Tibial nerve (tissue), 4 donors: ENCODE measurements around the gene PKD2.

ENCODE experiments used
- CTCF ChIP-seq, 5 experiments: fragments of 200-600 bp in 3 of 5; fragments of 450-650 bp in 2 of 5; sonication (generic) in 3 of 5; IDR thresholded peaks; one replicate each; pipeline ENCODE4 v1.5.1; 2016 to 2019; ENCODE audit warnings: antibody characterized with exemption in 5 of 5, mild to moderate bottlenecking in 3 of 5, moderate library complexity in 2 of 5
- EP300 ChIP-seq, 2 donors: sonication (generic); formaldehyde crosslinking; IDR thresholded peaks; one replicate each; pipeline ENCODE4 v1.6.1; 2017; ENCODE audit warnings: antibody characterized with exemption in 2 of 2, mild to moderate bottlenecking in 1 of 2
- POLR2A ChIP-seq, 2 donors: fragments of 450-650 bp; IDR thresholded peaks; one replicate each; pipeline ENCODE4 v1.6.1; 2017; ENCODE audit warnings: antibody characterized with exemption in 2 of 2, mild to moderate bottlenecking in 2 of 2, moderate library complexity in 2 of 2

- TF ChIP-seq EP300 (IDR thresholded peaks at IDR 0.05): no peak
- TF ChIP-seq POLR2A (IDR thresholded peaks at IDR 0.05): no peak
- TF ChIP-seq CTCF (IDR thresholded peaks at IDR 0.05): no peak
Observed at GRCh38 chr4:88115587-88115986, 108.2 kb downstream of the PKD2 start.
